CD14-positive monocyte (primary cell): ENCODE measurements around the gene TMEM94. TPM values are rescaled to one million over a fixed set of nuclear protein-coding genes. Genes with fewer than 3 reads are reported as not detected.

Source experiments
- DNase-seq, 3 donors: peaks; one replicate each; pipeline ENCODE4 v3.0.0-alpha.2; 2011 to 2022
- H2AFZ ChIP-seq: 2 replicates; pipeline ENCODE4 v1.6.0; 2012; ENCODE audit warnings: mild to moderate bottlenecking, low read depth, low read length, inconsistent platforms; ENCODE audit not compliant: insufficient read depth, poor library complexity, severe bottlenecking
- H3K27ac ChIP-seq, 2 donors: 1 replicate in 1 of 2; 2 replicates in 1 of 2; pipeline ENCODE4 v1.5.1; 2012 to 2013; ENCODE audit warnings: low read length in 2 of 2, control low read depth in 1 of 2, inconsistent platforms in 1 of 2, low read depth in 1 of 2, mild to moderate bottlenecking in 1 of 2
- H3K27me3 ChIP-seq, 2 donors: one replicate each; pipeline versions ENCODE4 v1.6.0 to v1.6.1; 2011 to 2013; ENCODE audit warnings: low read length in 2 of 2; ENCODE audit not compliant: control insufficient read depth in 2 of 2, insufficient read depth in 2 of 2
- H3K36me3 ChIP-seq, 2 donors: replicated peaks in 1 of 2; 1 replicate in 1 of 2; 2 replicates in 1 of 2; pipeline versions ENCODE4 v1.5.1 to v1.6.1; 2012 to 2013; ENCODE audit warnings: low read length in 2 of 2, control low read depth in 1 of 2, inconsistent platforms in 1 of 2, mild to moderate bottlenecking in 1 of 2; ENCODE audit not compliant: insufficient read depth in 2 of 2, control insufficient read depth in 1 of 2
- H3K4me1 ChIP-seq, 2 donors: 1 replicate in 1 of 2; 2 replicates in 1 of 2; pipeline versions ENCODE4 v1.5.1 to v1.6.1; 2012 to 2013; ENCODE audit warnings: low read length in 2 of 2, control low read depth in 1 of 2, inconsistent platforms in 1 of 2, mild to moderate bottlenecking in 1 of 2, moderate library complexity in 1 of 2; ENCODE audit not compliant: insufficient read depth in 2 of 2, control insufficient read depth in 1 of 2
- H3K4me2 ChIP-seq: replicated peaks from 2 replicates; pipeline ENCODE3; 2012; ENCODE audit warnings: low read length, moderate library complexity, mild to moderate bottlenecking; ENCODE audit not compliant: poor library complexity, severe bottlenecking; ENCODE audit errors: extremely low read depth
- H3K4me3 ChIP-seq, 3 experiments: fragments of 200-600 bp in 1 of 3; sonication (generic) in 1 of 3; replicated peaks in 1 of 3; 1 replicate in 2 of 3; 2 replicates in 1 of 3; pipeline ENCODE4 v1.5.1; 2011 to 2013; ENCODE audit warnings: low read length in 3 of 3, mild to moderate bottlenecking in 3 of 3, control low read depth in 2 of 3, low read depth in 2 of 3, inconsistent platforms in 1 of 3, moderate library complexity in 1 of 3
- H3K79me2 ChIP-seq: 2 replicates; pipeline ENCODE4 v1.6.0; 2012; ENCODE audit warnings: mild to moderate bottlenecking, control low read depth, inconsistent platforms, low read length, moderate library complexity; ENCODE audit not compliant: insufficient read depth
- H3K9ac ChIP-seq: 2 replicates; pipeline ENCODE4 v1.6.0; 2017; ENCODE audit warnings: low read length, mild to moderate bottlenecking; ENCODE audit not compliant: insufficient read depth, poor library complexity, severe bottlenecking
- H3K9me3 ChIP-seq, 2 donors: replicated peaks in 1 of 2; 1 replicate in 1 of 2; 2 replicates in 1 of 2; pipeline versions ENCODE4 v1.5.1 to v1.6.1; 2012 to 2013; ENCODE audit warnings: low read length in 2 of 2, control low read depth in 1 of 2; ENCODE audit not compliant: control insufficient read depth in 1 of 2, insufficient read depth in 1 of 2
- H4K20me1 ChIP-seq: 2 replicates; pipeline ENCODE4 v1.6.0; 2012; ENCODE audit warnings: mild to moderate bottlenecking, low read length, control low read depth, moderate library complexity; ENCODE audit not compliant: insufficient read depth
- H3K27ac Mint-ChIP-seq, 7 donors: one replicate each; pipeline ENCODE4 v1.8.0; 2020; ENCODE audit warnings: mild to moderate bottlenecking in 7 of 7, mixed read lengths in 7 of 7, moderate library complexity in 6 of 7, inconsistent platforms in 2 of 7
- H3K27me3 Mint-ChIP-seq, 3 donors: one replicate each; pipeline ENCODE4 v1.8.0; 2021 to 2022; ENCODE audit warnings: low read depth in 3 of 3, mild to moderate bottlenecking in 3 of 3, mixed read lengths in 3 of 3, moderate library complexity in 3 of 3, inconsistent platforms in 1 of 3
- H3K36me3 Mint-ChIP-seq, 2 donors: one replicate each; pipeline ENCODE4 v1.8.0; 2020; ENCODE audit warnings: mixed read lengths in 2 of 2, inconsistent platforms in 1 of 2, mild to moderate bottlenecking in 1 of 2
- H3K4me1 Mint-ChIP-seq: one replicate; pipeline ENCODE4 v1.8.0; 2020; ENCODE audit warnings: mild to moderate bottlenecking, mixed read lengths
- H3K4me3 Mint-ChIP-seq, 2 donors: one replicate each; pipeline ENCODE4 v1.8.0; 2020; ENCODE audit warnings: mild to moderate bottlenecking in 2 of 2, mixed read lengths in 2 of 2, moderate library complexity in 1 of 2
- H3K9me3 Mint-ChIP-seq, 7 donors: one replicate each; pipeline ENCODE4 v1.8.0; 2020 to 2022; ENCODE audit warnings: mixed read lengths in 7 of 7, mild to moderate bottlenecking in 6 of 7, moderate library complexity in 6 of 7, inconsistent platforms in 2 of 7
- WGBS: methylation state at CpG from one replicate; pipeline ENCODE4 v1.1.5; 2013; ENCODE audit warnings: missing lambda C conversion rate; ENCODE audit not compliant: insufficient coverage; 5-methylcytosine and 5-hydroxymethylcytosine counted together
- intact Hi-C, 2 donors: fragments of 100-400 bp; cut with micrococcal nuclease; formaldehyde crosslinking; loops; one replicate each; pipeline versions ENCODE4 v1.15.0 to v1.15.1; 2023
- polyA plus RNA-seq, 3 donors: library from polyadenylated mRNA; depleted of rRNA in 1 of 3; unstranded in 2 of 3; stranded (reverse) in 1 of 3; fragments of 300-500 nt in 2 of 3; fragments of >200 nt in 1 of 3; fragmentation: Illumina TruSeq in 2 of 3; gene quantifications; 1 replicate in 2 of 3; 2 replicates in 1 of 3; pipeline ENCODE4 v1.2.3, GENCODE V29; 2012 to 2021
- TF ChIP-seq, protein P1 (sequence below): fragments of 200-600 bp; IDR thresholded peaks from one replicate; pipeline ENCODE4 v1.8.0; 2022; ENCODE audit warnings: antibody characterized with exemption, mild to moderate bottlenecking

Gene TMEM94
- polyA plus RNA-seq, 3 donors = 7.2 to 129 (median 8.4) TPM

DNA sequence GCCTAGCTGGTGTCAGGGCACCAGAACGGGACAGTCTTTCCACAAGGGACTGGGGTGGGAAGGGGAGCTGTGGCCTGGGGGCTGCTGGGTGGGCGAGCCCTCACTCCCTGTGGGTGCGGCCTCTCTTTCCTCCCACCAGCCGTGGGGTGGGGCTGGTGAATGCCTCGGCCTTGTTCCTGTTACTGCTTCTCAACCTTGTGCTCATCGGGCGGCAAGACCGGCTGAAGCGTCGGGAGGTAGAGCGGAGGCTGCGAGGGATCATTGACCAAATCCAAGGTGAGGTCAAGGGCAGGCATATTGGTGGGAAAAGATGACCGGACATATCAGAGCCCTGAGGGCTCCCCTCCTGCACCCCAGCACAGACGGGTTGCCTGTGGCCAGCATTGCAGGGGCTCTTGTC, 29.7 kb downstream of the TMEM94 start:
- H4K20me1 ChIP-seq = no peaks in the 10 kb centered on the region
- H3K27me3 Mint-ChIP-seq = peaks cover 0 to 4% (median 0%) of the 10 kb centered on the region in 3 donors
- peaks cover 16 to 20% of the 10 kb centered on the region in 2 donors for H3K36me3 ChIP-seq
- H3K79me2 ChIP-seq = peaks cover 10% of the 10 kb centered on the region
- DNase-seq = no peak
- TF ChIP-seq, protein P1, sequence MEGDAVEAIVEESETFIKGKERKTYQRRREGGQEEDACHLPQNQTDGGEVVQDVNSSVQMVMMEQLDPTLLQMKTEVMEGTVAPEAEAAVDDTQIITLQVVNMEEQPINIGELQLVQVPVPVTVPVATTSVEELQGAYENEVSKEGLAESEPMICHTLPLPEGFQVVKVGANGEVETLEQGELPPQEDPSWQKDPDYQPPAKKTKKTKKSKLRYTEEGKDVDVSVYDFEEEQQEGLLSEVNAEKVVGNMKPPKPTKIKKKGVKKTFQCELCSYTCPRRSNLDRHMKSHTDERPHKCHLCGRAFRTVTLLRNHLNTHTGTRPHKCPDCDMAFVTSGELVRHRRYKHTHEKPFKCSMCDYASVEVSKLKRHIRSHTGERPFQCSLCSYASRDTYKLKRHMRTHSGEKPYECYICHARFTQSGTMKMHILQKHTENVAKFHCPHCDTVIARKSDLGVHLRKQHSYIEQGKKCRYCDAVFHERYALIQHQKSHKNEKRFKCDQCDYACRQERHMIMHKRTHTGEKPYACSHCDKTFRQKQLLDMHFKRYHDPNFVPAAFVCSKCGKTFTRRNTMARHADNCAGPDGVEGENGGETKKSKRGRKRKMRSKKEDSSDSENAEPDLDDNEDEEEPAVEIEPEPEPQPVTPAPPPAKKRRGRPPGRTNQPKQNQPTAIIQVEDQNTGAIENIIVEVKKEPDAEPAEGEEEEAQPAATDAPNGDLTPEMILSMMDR = no peak
- 86% methylated on average over 4 of the region's 14 CpGs for WGBS
- peaks cover 22 to 53% of the 10 kb centered on the region in 2 donors for H3K36me3 Mint-ChIP-seq
- H3K4me1 ChIP-seq = peaks cover 39 to 40% of the 10 kb centered on the region in 2 donors
- peak overlapping the region in 5 of 7 donors; percentile 66 to 92 (median 91) for H3K27ac Mint-ChIP-seq
- H3K9ac ChIP-seq = peak overlapping the region; percentile 6
- H3K27me3 ChIP-seq = no peaks in the 10 kb centered on the region
- H3K4me2 ChIP-seq = peak overlapping the region; percentile 80
- intact Hi-C loops = loop anchor here in 1 of 2 donors (5.0 kb wide), 1 partner anchor 59 kb away; no protein-coding TSS in a partner anchor
- H3K9me3 ChIP-seq = no peaks in the 10 kb centered on the region
- H3K4me3 ChIP-seq = no peak overlapping the region
- peaks cover 0 to 2% (median 0%) of the 10 kb centered on the region in 7 donors for H3K9me3 Mint-ChIP-seq
- H3K4me3 Mint-ChIP-seq = peak overlapping the region in 1 of 2 donors; percentile 39
- no peak overlapping the region for H2AFZ ChIP-seq
- peaks cover 41% of the 10 kb centered on the region for H3K4me1 Mint-ChIP-seq
- H3K27ac ChIP-seq = peak overlapping the region in 1 of 2 donors; percentile 82

DNA sequence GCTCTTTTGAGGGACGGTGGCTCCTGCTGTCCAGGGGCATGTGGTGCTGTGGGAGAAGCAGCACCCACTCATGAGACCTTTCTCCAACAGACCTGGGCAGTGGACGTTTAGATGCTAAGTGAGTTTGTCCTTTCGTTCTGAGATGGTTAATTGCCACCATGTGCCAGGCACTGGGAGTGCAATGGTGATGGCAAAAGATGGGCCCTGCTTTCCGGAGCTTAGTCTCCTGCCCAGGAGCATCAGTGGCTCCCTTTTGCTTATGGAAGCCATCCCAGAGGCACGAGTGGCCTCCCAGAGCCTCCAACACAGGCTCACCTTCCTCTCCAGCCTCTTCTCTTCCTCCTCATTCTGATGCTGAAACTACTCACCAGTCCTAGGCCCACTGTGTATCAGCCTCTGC, 30.5 kb downstream of the TMEM94 start:
- DNase-seq = no peak
- Histone ChIP-seq H2AFZ (peak overlapping the region; percentile 74), H3K9ac (no peak overlapping the region), H3K36me3 (peaks cover 23 to 28% of the 10 kb centered on the region in 2 donors), H4K20me1 (no peaks in the 10 kb centered on the region), H3K9me3 (no peaks in the 10 kb centered on the region), H3K4me2 (peak overlapping the region; percentile 80), H3K79me2 (peaks cover 10% of the 10 kb centered on the region), H3K4me1 (peaks cover 32 to 33% of the 10 kb centered on the region in 2 donors), H3K4me3 (peak overlapping the region in 1 of 3 experiments; percentile 68), H3K27ac (peak overlapping the region; percentile 33 to 82), H3K27me3 (no peaks in the 10 kb centered on the region)
- Mint-ChIP-seq H3K4me3 (peak overlapping the region in 1 of 2 donors; percentile 91), H3K9me3 (peaks cover 0 to 2% (median 0%) of the 10 kb centered on the region in 7 donors), H3K27me3 (peaks cover 0 to 4% (median 0%) of the 10 kb centered on the region in 3 donors), H3K36me3 (peaks cover 30 to 61% of the 10 kb centered on the region in 2 donors), H3K27ac (peak overlapping the region; percentile 86 to 93 (median 91)), H3K4me1 (peaks cover 33% of the 10 kb centered on the region)
- intact Hi-C loops = loop anchor here in 1 of 2 donors (5.0 kb wide), 1 partner anchor 60 kb away; no protein-coding TSS in a partner anchor
- TF ChIP-seq, protein P1 = no peak
- WGBS = 90% methylated on average over 2 of the region's 5 CpGs
